SK-N-DZ (cell line): Measurements from ENCODE around the gene MBNL2.
A peak's percentile ranks its signal among the peaks of the same experiment; 100 is the strongest.

Source experiments
- DNase-seq: peaks from one replicate; pipeline ENCODE4 v3.0.0-alpha.2; 2015; ENCODE audit warnings: low spot score

MBNL2 gene

GRCh38 chr13:97252735-97253134, 30.6 kb downstream of the MBNL2 start:
- peak; percentile 65 for DNase-seq

GRCh38 chr13:97253581-97254293, 31.6 kb downstream of the MBNL2 start:
- DNase-seq = no peak

- DNase-seq = no peak
These were observed 32.7 kb downstream of the MBNL2 start for GRCh38 chr13:97254816-97255215.

- no peak for DNase-seq
These were observed 33.4 kb downstream of the MBNL2 start for GRCh38 chr13:97255515-97256021.

GRCh38 chr13:97256343-97256783, 34.2 kb downstream of the MBNL2 start:
- no peak for DNase-seq

- no peak for DNase-seq
These were observed 35.2 kb downstream of the MBNL2 start for GRCh38 chr13:97257228-97257755.

- DNase-seq = no peak
These were observed 36.0 kb downstream of the MBNL2 start for GRCh38 chr13:97257800-97258799.

GRCh38 chr13:97258801-97259200, 36.7 kb downstream of the MBNL2 start:
- no peak for DNase-seq

GRCh38 chr13:97259410-97259797, 37.3 kb downstream of the MBNL2 start:
- no peak for DNase-seq

GRCh38 chr13:97259798-97260714, 37.9 kb downstream of the MBNL2 start:
- DNase-seq = peak; percentile 54

- DNase-seq = no peak
These were observed 39.3 kb downstream of the MBNL2 start for GRCh38 chr13:97261254-97262005.

- no peak for DNase-seq
These were observed 39.9 kb downstream of the MBNL2 start for GRCh38 chr13:97262058-97262457.

GRCh38 chr13:97263160-97263559, 41.0 kb downstream of the MBNL2 start:
- no peak for DNase-seq

- no peak for DNase-seq
These were observed 42.5 kb downstream of the MBNL2 start for GRCh38 chr13:97264663-97265062.

- DNase-seq = no peak
These were observed 44.2 kb downstream of the MBNL2 start for GRCh38 chr13:97266332-97266731.

- DNase-seq = no peak
These were observed 44.8 kb downstream of the MBNL2 start for GRCh38 chr13:97266772-97267417.

GRCh38 chr13:97267418-97268059, 45.4 kb downstream of the MBNL2 start:
- DNase-seq = no peak

- no peak for DNase-seq
These were observed 46.6 kb downstream of the MBNL2 start for GRCh38 chr13:97268772-97269171.

- no peak for DNase-seq
These were observed 47.5 kb downstream of the MBNL2 start for GRCh38 chr13:97269603-97270002.
